ENCODE measurements around the gene ZNF789.
A peak's percentile ranks its signal among the peaks of the same experiment; 100 is the strongest.
"Not testable (repeated sequence)": the region's sequence is repeated elsewhere in the genome, so short reads cannot be mapped to it uniquely, and the experiment has no call there.

The ZNF789 gene

DNA sequence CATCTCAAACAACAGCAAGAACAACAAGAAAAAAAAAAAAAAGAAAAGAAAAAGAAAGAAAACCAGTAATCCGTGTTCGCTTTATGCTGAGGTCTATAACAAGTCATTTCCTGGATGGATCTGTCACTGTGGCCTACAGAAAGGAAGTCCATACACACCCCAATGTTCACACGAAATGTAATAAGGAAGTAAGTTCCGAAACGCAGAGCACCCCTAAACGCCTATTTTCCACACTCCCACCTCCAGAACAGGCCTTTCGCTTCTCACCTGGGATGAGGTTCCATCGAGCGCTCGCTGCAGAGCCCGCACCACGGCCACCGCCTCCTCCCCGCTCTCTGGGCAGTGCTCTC, 26.7 kb downstream of the ZNF789 start:
- WGBS: 2% methylated on average over 14 of the region's 14 CpGs
- peak overlapping the region in 1 of 2 experiments; percentile 78 for H3K4ac ChIP-seq (ENCODE audit: low read depth in 1 of 2, low read length in 2 of 2)
- no peaks in the 10 kb centered on the region for H3K27me3 ChIP-seq (ENCODE audit: control insufficient read depth in 1 of 2, insufficient read depth in 1 of 2, low read length in 2 of 2)
- H3K4me3 ChIP-seq (ENCODE audit: insufficient read depth in 1 of 2, low read depth in 1 of 2, low read length in 2 of 2): peak overlapping the region; percentile 87 to 97
- H3K4me1 ChIP-seq (ENCODE audit: control insufficient read depth, insufficient read depth, low read depth, low read length): peaks cover 14% of the 10 kb centered on the region
- H4K91ac ChIP-seq (ENCODE audit: low read length): no peak overlapping the region
- no peak overlapping the region for H2BK15ac ChIP-seq (ENCODE audit: low read depth, poor library complexity, severe bottlenecking)
- peak overlapping the region in 1 of 2 experiments; percentile 53 for H3K14ac ChIP-seq (ENCODE audit: low read length in 2 of 2)
- peaks cover 6% of the 10 kb centered on the region for H3K9me3 ChIP-seq (ENCODE audit: control insufficient read depth, low read length)
- peak overlapping the region in 1 of 2 experiments; percentile 79 for H3K23ac ChIP-seq (ENCODE audit: low read length in 2 of 2)
- no peak overlapping the region for H2BK120ac ChIP-seq (ENCODE audit: low read depth, low read length)
- peak overlapping the region; percentile 4 for H4K8ac ChIP-seq (ENCODE audit: low read length)
- H2BK5ac ChIP-seq (ENCODE audit: low read depth, low read length, poor library complexity, severe bottlenecking): no peak overlapping the region
- H2BK12ac ChIP-seq (ENCODE audit: low read length in 2 of 2): no peak overlapping the region
- peak overlapping the region; percentile 78 for H3K4me2 ChIP-seq (ENCODE audit: low read length, poor library complexity, severe bottlenecking)
- peak overlapping the region; percentile 85 for H3K27ac ChIP-seq (ENCODE audit: low read length, poor library complexity, severe bottlenecking)
- peak overlapping the region; percentile 97 for H3K9ac ChIP-seq (ENCODE audit: low read length)
- H3K79me1 ChIP-seq (replicated peaks; ENCODE audit: low read length, poor library complexity, severe bottlenecking): peaks cover 10% of the 10 kb centered on the region
- peaks cover 15 to 36% of the 10 kb centered on the region in 2 experiments for H3K36me3 ChIP-seq (ENCODE audit: control insufficient read depth in 1 of 2, insufficient read depth in 2 of 2, low read depth in 1 of 2, low read length in 2 of 2)
- H2AK5ac ChIP-seq (ENCODE audit: low read length, severe bottlenecking): no peak overlapping the region
- H2AFZ ChIP-seq (ENCODE audit: low read depth, low read length): peak overlapping the region; percentile 60
- DNase-seq: no peak
- H3K18ac ChIP-seq (ENCODE audit: low read depth in 1 of 2, low read length in 2 of 2): peak overlapping the region in 1 of 2 experiments; percentile 55

DNA sequence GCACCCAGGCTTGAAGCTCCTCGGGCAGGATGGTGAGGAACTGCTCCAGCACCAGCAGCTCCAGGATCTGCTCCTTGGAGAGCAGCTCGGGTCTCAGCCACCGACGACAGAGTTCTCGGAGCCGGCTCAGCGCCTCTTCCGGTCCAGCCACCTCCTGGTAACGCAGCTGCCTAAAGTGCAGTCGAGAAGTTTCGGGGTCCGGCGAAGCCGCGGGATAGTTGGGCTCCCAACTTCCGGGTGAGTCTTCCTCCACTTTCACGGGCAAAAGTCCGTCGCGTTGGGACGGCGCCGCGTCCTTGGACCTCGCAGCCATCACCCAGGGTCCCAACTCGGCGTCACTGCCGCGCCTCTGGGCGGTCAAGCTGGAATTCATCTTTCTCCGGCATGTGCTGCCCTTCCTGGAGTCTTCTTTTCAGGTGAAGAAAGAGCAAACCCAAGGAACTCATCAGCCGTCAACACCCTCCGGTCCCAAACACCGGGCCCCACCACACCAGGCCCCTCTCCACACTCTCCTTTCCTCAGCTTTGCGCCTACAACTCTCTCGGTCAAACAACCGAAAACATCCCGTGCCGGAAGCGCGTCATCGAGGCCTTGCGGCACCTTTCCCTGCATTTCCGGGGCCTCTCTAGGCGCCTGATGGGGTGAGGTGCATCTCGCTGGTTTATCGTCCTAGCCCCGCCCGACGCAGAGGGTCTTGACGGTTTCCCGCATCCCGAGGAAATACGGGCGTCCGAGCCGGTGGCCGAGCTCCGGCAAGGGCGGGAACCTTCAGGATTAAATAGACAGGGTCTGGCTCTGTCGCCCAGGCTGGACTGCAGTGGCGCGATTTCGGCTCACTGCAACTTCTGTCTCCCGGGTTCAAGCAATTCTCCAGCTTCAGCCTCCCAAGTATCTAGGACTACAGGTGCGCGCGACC, 27.3 kb downstream of the ZNF789 start, which contains the start of gene ZNF394:
ZNF394 (minus strand) TSS at position 561 of the 916 bp plus-strand sequence; CDS start at position 373, 188 bp downstream.
- under 1% methylated on average over 64 of the region's 68 CpGs for WGBS

DNA sequence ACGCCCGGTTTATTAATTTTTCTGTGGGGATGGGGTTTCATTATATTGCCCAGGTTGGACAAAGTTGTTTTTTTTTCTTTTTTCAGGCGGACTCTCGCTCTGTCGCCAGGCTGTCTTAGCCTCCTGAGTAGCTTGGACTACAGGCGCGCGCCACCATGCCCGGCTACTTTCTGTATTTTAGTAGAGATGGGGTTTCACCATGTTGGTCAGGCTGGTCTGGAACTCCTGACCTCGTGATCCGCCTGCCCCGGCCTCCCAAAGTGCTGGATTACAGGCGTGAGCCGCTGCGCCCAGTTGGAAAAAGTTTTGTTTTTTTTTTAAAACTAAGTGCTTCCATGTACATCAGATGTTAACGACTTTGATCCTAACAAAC, 27.9 kb downstream of the ZNF789 start:
- Histone ChIP-seq H3K4me3 (ENCODE audit: insufficient read depth in 1 of 2, low read depth in 1 of 2, low read length in 2 of 2) (peak overlapping the region; percentile 87 to 97), H3K23ac (ENCODE audit: low read length in 2 of 2) (no peak overlapping the region), H2BK12ac (ENCODE audit: low read length in 2 of 2) (no peak overlapping the region), H2AFZ (ENCODE audit: low read depth, low read length) (no peak overlapping the region), H3K4ac (ENCODE audit: low read depth in 1 of 2, low read length in 2 of 2) (peak overlapping the region in 1 of 2 experiments; percentile 13), H2BK5ac (ENCODE audit: low read depth, low read length, poor library complexity, severe bottlenecking) (no peak overlapping the region), H3K9me3 (ENCODE audit: control insufficient read depth, low read length) (no peaks in the 10 kb centered on the region), H3K4me2 (ENCODE audit: low read length, poor library complexity, severe bottlenecking) (peak overlapping the region; percentile 42), H3K4me1 (ENCODE audit: control insufficient read depth, insufficient read depth, low read depth, low read length) (peaks cover 14% of the 10 kb centered on the region), H3K14ac (ENCODE audit: low read length in 2 of 2) (no peak overlapping the region), H4K91ac (ENCODE audit: low read length) (no peak overlapping the region), H3K79me1 (replicated peaks; ENCODE audit: low read length, poor library complexity, severe bottlenecking) (peaks cover 7% of the 10 kb centered on the region), H3K27ac (ENCODE audit: low read length, poor library complexity, severe bottlenecking) (no peak overlapping the region), H2BK15ac (ENCODE audit: low read depth, poor library complexity, severe bottlenecking) (no peak overlapping the region), H4K8ac (ENCODE audit: low read length) (peak overlapping the region; percentile 89), H3K18ac (ENCODE audit: low read depth in 1 of 2, low read length in 2 of 2) (peak overlapping the region in 1 of 2 experiments; percentile 61), H2BK120ac (ENCODE audit: low read depth, low read length) (no peak overlapping the region), H3K27me3 (ENCODE audit: control insufficient read depth in 1 of 2, insufficient read depth in 1 of 2, low read length in 2 of 2) (no peaks in the 10 kb centered on the region), H3K9ac (ENCODE audit: low read length) (peak overlapping the region; percentile 97), H2AK5ac (ENCODE audit: low read length, severe bottlenecking) (no peak overlapping the region), H3K36me3 (ENCODE audit: control insufficient read depth in 1 of 2, insufficient read depth in 2 of 2, low read depth in 1 of 2, low read length in 2 of 2) (peaks cover 7 to 28% of the 10 kb centered on the region in 2 experiments)
- DNase-seq: no peak
- 65% methylated on average over 12 of the region's 16 CpGs for WGBS

More for the DNA sequence above, 27.3 kb downstream of the ZNF789 start, which contains the start of gene ZNF394:
- H3K27me3 ChIP-seq (ENCODE audit: control insufficient read depth in 1 of 2, insufficient read depth in 1 of 2, low read length in 2 of 2): no peaks in the 10 kb centered on the region
- H3K79me1 ChIP-seq (replicated peaks; ENCODE audit: low read length, poor library complexity, severe bottlenecking): peaks cover 9% of the 10 kb centered on the region
- H2BK15ac ChIP-seq (ENCODE audit: low read depth, poor library complexity, severe bottlenecking): no peak within 1 kb of the TSS
- H2BK12ac ChIP-seq (ENCODE audit: low read length in 2 of 2): no peak within 1 kb of the TSS
- H3K4me2 ChIP-seq (ENCODE audit: low read length, poor library complexity, severe bottlenecking): peak within 1 kb of the TSS; percentile 78
- H3K9ac ChIP-seq (ENCODE audit: low read length): peak within 1 kb of the TSS; percentile 97
- H3K4me3 ChIP-seq (ENCODE audit: insufficient read depth in 1 of 2, low read depth in 1 of 2, low read length in 2 of 2): peak within 1 kb of the TSS; percentile 87 to 97
- no peak within 1 kb of the TSS for H4K91ac ChIP-seq (ENCODE audit: low read length)
- H3K23ac ChIP-seq (ENCODE audit: low read length in 2 of 2): peak within 1 kb of the TSS in 1 of 2 experiments; percentile 79
- peaks cover 14% of the 10 kb centered on the region for H3K4me1 ChIP-seq (ENCODE audit: control insufficient read depth, insufficient read depth, low read depth, low read length)
- H3K27ac ChIP-seq (ENCODE audit: low read length, poor library complexity, severe bottlenecking): peak within 1 kb of the TSS; percentile 85
- peaks cover 11 to 32% of the 10 kb centered on the region in 2 experiments for H3K36me3 ChIP-seq (ENCODE audit: control insufficient read depth in 1 of 2, insufficient read depth in 2 of 2, low read depth in 1 of 2, low read length in 2 of 2)
- H2AFZ ChIP-seq (ENCODE audit: low read depth, low read length): peak within 1 kb of the TSS; percentile 60
- H2BK5ac ChIP-seq (ENCODE audit: low read depth, low read length, poor library complexity, severe bottlenecking): no peak within 1 kb of the TSS
- peak; percentile 94 for DNase-seq
- peak within 1 kb of the TSS; percentile 61 to 70 for H3K18ac ChIP-seq (ENCODE audit: low read depth in 1 of 2, low read length in 2 of 2)
- H3K4ac ChIP-seq (ENCODE audit: low read depth in 1 of 2, low read length in 2 of 2): peak within 1 kb of the TSS; percentile 13 to 78
- peaks cover under 1% of the 10 kb centered on the region for H3K9me3 ChIP-seq (ENCODE audit: control insufficient read depth, low read length)
- no peak within 1 kb of the TSS for H2AK5ac ChIP-seq (ENCODE audit: low read length, severe bottlenecking)
- no peak within 1 kb of the TSS for H2BK120ac ChIP-seq (ENCODE audit: low read depth, low read length)
- H4K8ac ChIP-seq (ENCODE audit: low read length): peak within 1 kb of the TSS; percentile 89
- peak within 1 kb of the TSS in 1 of 2 experiments; percentile 53 for H3K14ac ChIP-seq (ENCODE audit: low read length in 2 of 2)

DNA sequence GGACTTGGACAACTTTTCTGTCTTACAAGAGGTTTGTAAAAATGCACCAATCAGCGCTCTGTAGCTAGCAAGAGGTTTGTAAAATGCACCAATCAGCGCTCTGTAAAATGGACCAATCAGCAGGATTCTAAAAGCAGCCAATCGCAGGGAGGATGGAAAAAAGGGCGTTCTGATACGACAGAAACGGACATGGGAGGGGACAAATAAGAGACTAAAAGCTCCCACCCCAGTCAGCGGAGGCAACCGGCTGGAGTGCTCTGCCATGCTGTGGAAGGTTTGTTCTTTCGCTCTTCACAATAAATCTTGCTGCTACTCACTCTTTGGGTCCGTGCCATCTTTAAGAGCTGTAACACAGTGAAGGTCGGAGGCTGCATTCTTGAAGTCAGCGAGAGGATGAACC, 28.5 kb downstream of the ZNF789 start:
- H2BK12ac ChIP-seq (ENCODE audit: low read length in 2 of 2): not testable (repeated sequence)

More for the DNA sequence above, 28.5 kb downstream of the ZNF789 start:
- H3K18ac ChIP-seq (ENCODE audit: low read depth in 1 of 2, low read length in 2 of 2); H3K23ac ChIP-seq (ENCODE audit: low read length in 2 of 2); DNase-seq; H3K79me1 ChIP-seq (replicated peaks; ENCODE audit: low read length, poor library complexity, severe bottlenecking); H2AFZ ChIP-seq (ENCODE audit: low read depth, low read length); H4K91ac ChIP-seq (ENCODE audit: low read length); H3K4me2 ChIP-seq (ENCODE audit: low read length, poor library complexity, severe bottlenecking); H3K27ac ChIP-seq (ENCODE audit: low read length, poor library complexity, severe bottlenecking); H2BK15ac ChIP-seq (ENCODE audit: low read depth, poor library complexity, severe bottlenecking); H3K9ac ChIP-seq (ENCODE audit: low read length); H3K9me3 ChIP-seq (ENCODE audit: control insufficient read depth, low read length); H3K14ac ChIP-seq (ENCODE audit: low read length in 2 of 2); H4K8ac ChIP-seq (ENCODE audit: low read length); H3K27me3 ChIP-seq (ENCODE audit: control insufficient read depth in 1 of 2, insufficient read depth in 1 of 2, low read length in 2 of 2); H2BK120ac ChIP-seq (ENCODE audit: low read depth, low read length); H3K4ac ChIP-seq (ENCODE audit: low read depth in 1 of 2, low read length in 2 of 2); H2AK5ac ChIP-seq (ENCODE audit: low read length, severe bottlenecking); H2BK5ac ChIP-seq (ENCODE audit: low read depth, low read length, poor library complexity, severe bottlenecking): not testable (repeated sequence)
- 96% methylated on average over 12 of the region's 12 CpGs for WGBS
- H3K36me3 ChIP-seq (ENCODE audit: control insufficient read depth in 1 of 2, insufficient read depth in 2 of 2, low read depth in 1 of 2, low read length in 2 of 2): peaks cover 5 to 23% of the 10 kb centered on the region in 2 experiments
- peak overlapping the region in 1 of 2 experiments; percentile 97 for H3K4me3 ChIP-seq (ENCODE audit: insufficient read depth in 1 of 2, low read depth in 1 of 2, low read length in 2 of 2)
- peaks cover 19% of the 10 kb centered on the region for H3K4me1 ChIP-seq (ENCODE audit: control insufficient read depth, insufficient read depth, low read depth, low read length)
